Upper lobe of left lung (tissue), 6 donors: ENCODE measurements around the gene CD7. TPM values are rescaled to one million over a fixed set of nuclear protein-coding genes. Genes with fewer than 3 reads are reported as not detected.

Experiments
- ATAC-seq, 2 donors: fragments of 200-7000 bp; cut with Tn5 transposase; one replicate each; pipeline ENCODE4 v1.9.1; 2022; ENCODE audit warnings: mild to moderate bottlenecking in 2 of 2, moderate library complexity in 2 of 2; ENCODE audit not compliant: low FRiP score in 2 of 2
- DNase-seq, 2 donors: peaks; one replicate each; pipeline ENCODE4 v3.0.0-alpha.2; 2019 to 2020
- H3K27ac ChIP-seq, 4 donors: fragments of 200-600 bp; sonication (generic); one replicate each; pipeline ENCODE4 v1.5.1; 2016 to 2019
- H3K27me3 ChIP-seq, 4 donors: fragments of 200-600 bp; sonication (generic); one replicate each; pipeline ENCODE4 v1.5.1; 2017 to 2019
- H3K36me3 ChIP-seq, 4 donors: fragments of 200-600 bp; sonication (generic); one replicate each; pipeline ENCODE4 v1.5.1; 2016 to 2019
- H3K4me1 ChIP-seq, 4 donors: fragments of 200-600 bp; sonication (generic); one replicate each; pipeline ENCODE4 v1.5.1; 2018 to 2019
- H3K4me3 ChIP-seq, 4 donors: fragments of 200-600 bp; sonication (generic); one replicate each; pipeline ENCODE4 v1.5.1; 2017 to 2019; ENCODE audit warnings: mild to moderate bottlenecking in 2 of 4, moderate library complexity in 1 of 4
- H3K9me3 ChIP-seq, 4 donors: fragments of 200-600 bp; sonication (generic); one replicate each; pipeline ENCODE4 v1.5.1; 2018 to 2019
- EP300 ChIP-seq, 4 donors: sonication (generic); formaldehyde crosslinking; IDR thresholded peaks; one replicate each; pipeline ENCODE4 v1.5.1; 2017; ENCODE audit warnings: antibody characterized with exemption in 4 of 4, control low read depth in 2 of 4
- POLR2A ChIP-seq, 4 donors: fragments of 450-650 bp; IDR thresholded peaks; one replicate each; pipeline ENCODE4 v1.5.1; 2016 to 2017; ENCODE audit warnings: antibody characterized with exemption in 4 of 4, mild to moderate bottlenecking in 2 of 4
- POLR2AphosphoS5 ChIP-seq, 2 donors: sonication (generic); formaldehyde crosslinking; IDR thresholded peaks; one replicate each; pipeline ENCODE4 v1.5.1; 2017; ENCODE audit warnings: antibody characterized with exemption in 2 of 2
- WGBS, 2 donors: methylation state at CpG; one replicate each; pipeline ENCODE4 v1.1.5; 2017 to 2018; 5-methylcytosine and 5-hydroxymethylcytosine counted together
- total RNA-seq, 6 donors: library from RNA; depleted of rRNA in 4 of 6; stranded (reverse); fragments of >200 nt in 4 of 6; gene quantifications; one replicate each; pipeline versions ENCODE4 v1.1.0 to v1.2.1, GENCODE V29; 2016 to 2021
- TF ChIP-seq, protein P1 (sequence below), 6 experiments: fragments of 450-650 bp in 4 of 6; fragments of 200-600 bp in 2 of 6; sonication (generic) in 2 of 6; IDR thresholded peaks; one replicate each; pipeline ENCODE4 v1.5.1; 2016 to 2019; ENCODE audit warnings: antibody characterized with exemption in 6 of 6
- donor health status: DM: no; HTN: no; CAD: no; lungs with moderate emphysema.
- donor health status: DM: no; HTN: yes; CAD: no; lungs with severe emphysema.

Gene CD7
- total RNA-seq, 6 donors from 2014 or later, result 5.2 to 24.7 (median 7.6) TPM

DNA sequence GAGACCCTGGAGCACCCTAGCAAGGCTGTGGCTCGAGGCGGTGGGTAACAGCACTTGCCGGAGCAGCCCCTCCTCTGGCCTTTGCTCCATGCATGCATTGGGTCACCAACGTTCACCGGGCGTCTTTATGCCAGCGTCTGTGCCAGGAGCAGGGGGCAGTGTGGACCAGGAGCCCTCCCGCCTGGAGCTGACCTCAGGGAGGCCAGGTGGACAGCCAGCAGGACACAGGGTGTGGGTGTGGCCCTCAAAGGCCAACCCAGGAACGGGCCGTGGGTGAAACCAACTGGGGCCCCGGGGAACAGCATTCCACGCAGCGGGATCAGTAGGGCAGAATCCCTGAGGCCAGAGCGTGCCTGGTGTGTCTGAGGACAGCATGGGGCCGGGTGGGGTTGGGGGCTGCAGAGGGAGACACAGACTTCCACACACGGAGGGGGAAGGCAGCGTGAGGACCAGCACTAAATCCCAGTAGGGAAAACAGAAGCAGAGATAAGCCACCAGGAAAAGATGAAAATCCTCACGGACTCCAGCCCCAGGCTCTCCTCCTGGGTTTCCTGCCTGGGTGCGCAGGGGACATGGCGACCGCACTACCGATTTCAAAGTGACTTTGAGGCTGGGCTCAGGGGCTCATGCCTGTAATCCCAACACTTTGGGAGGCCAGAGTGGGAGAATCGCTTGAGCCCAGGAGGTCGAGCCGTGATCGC lies 2.9 kb upstream of the CD7 start:
- H3K4me1 ChIP-seq, result peaks cover 12 to 19% (median 16%) of the 10 kb centered on the region in 4 donors
- peak in 1 of 2 donors; percentile 54 for DNase-seq
- H3K4me3 ChIP-seq, result no peak overlapping the region
- H3K9me3 ChIP-seq, result no peaks in the 10 kb centered on the region
- ATAC-seq, result no peak
- peaks cover 0 to 3% (median 0%) of the 10 kb centered on the region in 4 donors for H3K36me3 ChIP-seq
- H3K27ac ChIP-seq, result no peak overlapping the region
- no peak for TF ChIP-seq EP300 (IDR thresholded peaks at IDR 0.05)
- no peak for TF ChIP-seq POLR2A (IDR thresholded peaks at IDR 0.05)
- TF ChIP-seq, protein P1, sequence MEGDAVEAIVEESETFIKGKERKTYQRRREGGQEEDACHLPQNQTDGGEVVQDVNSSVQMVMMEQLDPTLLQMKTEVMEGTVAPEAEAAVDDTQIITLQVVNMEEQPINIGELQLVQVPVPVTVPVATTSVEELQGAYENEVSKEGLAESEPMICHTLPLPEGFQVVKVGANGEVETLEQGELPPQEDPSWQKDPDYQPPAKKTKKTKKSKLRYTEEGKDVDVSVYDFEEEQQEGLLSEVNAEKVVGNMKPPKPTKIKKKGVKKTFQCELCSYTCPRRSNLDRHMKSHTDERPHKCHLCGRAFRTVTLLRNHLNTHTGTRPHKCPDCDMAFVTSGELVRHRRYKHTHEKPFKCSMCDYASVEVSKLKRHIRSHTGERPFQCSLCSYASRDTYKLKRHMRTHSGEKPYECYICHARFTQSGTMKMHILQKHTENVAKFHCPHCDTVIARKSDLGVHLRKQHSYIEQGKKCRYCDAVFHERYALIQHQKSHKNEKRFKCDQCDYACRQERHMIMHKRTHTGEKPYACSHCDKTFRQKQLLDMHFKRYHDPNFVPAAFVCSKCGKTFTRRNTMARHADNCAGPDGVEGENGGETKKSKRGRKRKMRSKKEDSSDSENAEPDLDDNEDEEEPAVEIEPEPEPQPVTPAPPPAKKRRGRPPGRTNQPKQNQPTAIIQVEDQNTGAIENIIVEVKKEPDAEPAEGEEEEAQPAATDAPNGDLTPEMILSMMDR (IDR thresholded peaks at IDR 0.05), result no peak
- TF ChIP-seq POLR2AphosphoS5 (IDR thresholded peaks at IDR 0.05), result no peak
- peaks cover 0 to 12% (median 4%) of the 10 kb centered on the region in 4 donors for H3K27me3 ChIP-seq
- 74 to 77% methylated on average over 25 to 26 of the region's 26 CpGs for WGBS, 2 donors

- no peak for TF ChIP-seq POLR2AphosphoS5 (IDR thresholded peaks at IDR 0.05)
- TF ChIP-seq, protein P1 (IDR thresholded peaks at IDR 0.05), result no peak
- no peak for TF ChIP-seq POLR2A (IDR thresholded peaks at IDR 0.05)
- no peak for TF ChIP-seq EP300 (IDR thresholded peaks at IDR 0.05)
- peaks cover 12 to 25% (median 17%) of the 10 kb centered on the region in 4 donors for H3K4me1 ChIP-seq
- no peaks in the 10 kb centered on the region for H3K9me3 ChIP-seq
- peaks cover 0 to 18% (median 6%) of the 10 kb centered on the region in 4 donors for H3K27me3 ChIP-seq
- 91 to 92% methylated on average over 35 of the region's 35 CpGs for WGBS, 2 donors
- H3K36me3 ChIP-seq, result peaks cover 0 to 3% (median 0%) of the 10 kb centered on the region in 4 donors
- no peak overlapping the region for H3K27ac ChIP-seq
- ATAC-seq (no peak), DNase-seq (peak in 1 of 2 donors; percentile 53)
- H3K4me3 ChIP-seq, result no peak overlapping the region
Observed at GRCh38 chr17:82319619-82320062, 2.2 kb upstream of the CD7 start.

DNA sequence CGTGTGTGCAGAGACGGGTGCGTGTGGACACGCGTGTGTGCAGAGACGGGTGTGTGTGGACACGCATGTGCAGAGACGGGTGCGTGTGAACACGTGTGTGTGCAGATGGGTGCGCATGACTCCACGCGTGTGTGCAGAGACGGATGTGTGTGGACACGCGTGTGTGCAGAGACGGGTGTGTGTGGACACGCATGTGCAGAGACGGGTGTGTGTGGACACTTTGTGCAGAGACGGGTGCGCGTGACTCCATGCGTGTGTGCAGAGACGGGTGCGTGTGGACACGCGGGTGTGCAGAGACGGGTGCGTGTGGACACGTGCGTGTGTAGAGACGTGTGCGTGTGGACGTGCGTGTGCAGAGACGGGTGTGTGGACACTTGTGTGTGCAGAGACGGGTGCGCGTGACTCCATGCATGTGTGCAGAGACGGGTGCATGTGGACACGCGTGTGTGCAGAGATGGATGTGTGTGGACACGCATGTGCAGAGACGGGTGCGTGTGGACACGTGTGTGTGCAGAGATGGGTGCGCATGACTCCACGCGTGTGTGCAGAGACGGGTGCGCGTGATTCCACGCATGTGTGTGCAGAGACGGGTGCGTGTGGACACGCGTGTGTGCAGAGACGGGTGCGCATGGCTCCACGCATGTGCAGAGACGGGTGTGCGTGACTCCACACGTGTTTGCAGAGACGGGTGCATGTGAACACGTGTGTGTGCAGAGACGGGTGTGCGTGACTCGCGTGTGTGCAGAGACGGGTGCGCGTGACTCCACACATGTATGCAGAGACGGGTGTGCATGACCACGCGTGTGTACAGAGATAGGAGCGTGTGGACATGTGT lies 1.6 kb upstream of the CD7 start:
- ATAC-seq, result no peak
- Histone ChIP-seq H3K36me3 (peaks cover 0 to 3% (median 0%) of the 10 kb centered on the region in 4 donors), H3K4me1 (peaks cover 12 to 26% (median 17%) of the 10 kb centered on the region in 4 donors), H3K27ac (no peak overlapping the region), H3K4me3 (no peak overlapping the region), H3K27me3 (peaks cover 0 to 23% (median 9%) of the 10 kb centered on the region in 4 donors), H3K9me3 (no peaks in the 10 kb centered on the region)
- peak in 1 of 2 donors; percentile 56 for DNase-seq
- TF ChIP-seq, protein P1 (IDR thresholded peaks at IDR 0.05), result no peak
- no peak for TF ChIP-seq POLR2AphosphoS5 (IDR thresholded peaks at IDR 0.05)
- TF ChIP-seq POLR2A (IDR thresholded peaks at IDR 0.05), result no peak
- TF ChIP-seq EP300 (IDR thresholded peaks at IDR 0.05), result no peak
- WGBS, 2 donors, result 93% methylated on average over 76 of the region's 76 CpGs

GRCh38 chr17:82318169-82318498 lies 726 bp upstream of the CD7 start:
- no peak overlapping the region for H3K4me3 ChIP-seq

More at GRCh38 chr17:82318169-82318498, 726 bp upstream of the CD7 start:
- TF ChIP-seq POLR2AphosphoS5 (IDR thresholded peaks at IDR 0.05), result no peak
- TF ChIP-seq POLR2A (IDR thresholded peaks at IDR 0.05), result no peak
- TF ChIP-seq, protein P1 (IDR thresholded peaks at IDR 0.05), result no peak
- H3K27ac ChIP-seq, result no peak overlapping the region
- H3K9me3 ChIP-seq, result no peaks in the 10 kb centered on the region
- 91 to 97% methylated on average over 19 to 20 of the region's 20 CpGs for WGBS, 2 donors
- DNase-seq (no peak), ATAC-seq (no peak)
- H3K36me3 ChIP-seq, result peaks cover 0 to 3% (median 0%) of the 10 kb centered on the region in 4 donors
- peaks cover 12 to 26% (median 17%) of the 10 kb centered on the region in 4 donors for H3K4me1 ChIP-seq
- H3K27me3 ChIP-seq, result peaks cover 0 to 26% (median 9%) of the 10 kb centered on the region in 4 donors
